ENCODE measurements around the gene ABCA8. TPM values are rescaled to one million over a fixed set of nuclear protein-coding genes. Genes with fewer than 3 reads are reported as not detected.
A peak's percentile ranks its signal among the peaks of the same experiment; 100 is the strongest.

Gene ABCA8
- total and polyA plus RNA-seq, 2 of the 8 experiments (the other 6 are each of a cell fraction or from before 2014, with no cell fraction given) = not detected

DNA sequence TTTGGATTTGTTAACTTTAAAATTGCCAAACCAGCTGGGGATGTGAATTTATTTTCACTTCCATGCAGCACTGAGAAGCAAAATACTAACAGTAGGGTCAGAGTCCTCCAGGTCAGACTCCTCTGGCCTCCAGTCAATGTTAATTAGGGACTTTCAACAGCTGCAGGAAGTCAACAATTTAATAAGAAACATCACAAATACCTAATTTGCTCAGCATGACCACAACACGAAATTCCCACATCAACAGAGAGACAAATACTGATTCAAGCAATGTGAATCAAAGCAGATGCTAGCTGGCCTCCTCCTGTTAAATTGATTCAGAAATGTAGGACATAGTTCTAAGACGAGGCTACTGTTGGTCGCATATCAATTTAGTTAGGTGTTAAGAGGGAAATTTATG, 111.7 kb downstream of the ABCA8 start:
- Histone ChIP-seq H3K23me2 (ENCODE audit: low read depth, low read length) (no peaks in the 10 kb centered on the region), H3K36me3 (ENCODE audit: control insufficient read depth in 2 of 4, insufficient read depth in 4 of 4, low read length in 3 of 4) (no peaks in the 10 kb centered on the region), H3K18ac (ENCODE audit: extremely low read depth, low read length) (no peak overlapping the region), H3K27me3 (replicated peaks in 1 of 4; ENCODE audit: control insufficient read depth in 3 of 4, extremely low read depth in 1 of 4, insufficient read depth in 3 of 4, low read length in 3 of 4) (no peaks in the 10 kb centered on the region), H3K4me2 (ENCODE audit: insufficient read depth in 1 of 2, low read depth in 2 of 2, low read length in 2 of 2) (no peak overlapping the region), H4K5ac (ENCODE audit: insufficient read length, low read depth, low read length) (no peak overlapping the region), H2BK20ac (ENCODE audit: low read length) (no peak overlapping the region), H3K79me1 (ENCODE audit: low read depth, low read length) (no peaks in the 10 kb centered on the region), H2BK12ac (ENCODE audit: low read depth, low read length) (no peak overlapping the region), H3K27ac (ENCODE audit: low read depth, low read length) (no peak overlapping the region), H3K9ac (replicated peaks in 1 of 4; ENCODE audit: extremely low read depth in 1 of 4, low read depth in 3 of 4, low read length in 3 of 4) (no peak overlapping the region), H2BK120ac (replicated peaks; ENCODE audit: low read depth, low read length) (no peak overlapping the region), H4K8ac (ENCODE audit: extremely low read depth, insufficient read depth, low read length) (no peak overlapping the region), H2AK5ac (ENCODE audit: low read depth, low read length) (no peak overlapping the region), H2AFZ (ENCODE audit: low read length) (0 out of 2 replicates have a peak overlapping the region, but pooled peaks have one; percentile 28), H3K4me3 (ENCODE audit: extremely low read depth in 1 of 4, insufficient read depth in 2 of 4, low read depth in 3 of 4, low read length in 4 of 4) (no peak overlapping the region), H3K9me3 (ENCODE audit: insufficient read depth in 2 of 2, low read depth in 1 of 2, low read length in 1 of 2) (no peaks in the 10 kb centered on the region), H4K20me1 (replicated peaks in 1 of 2; ENCODE audit: control insufficient read depth in 1 of 2, insufficient read depth in 2 of 2, low read length in 2 of 2) (no peaks in the 10 kb centered on the region), H3K4me1 (replicated peaks in 1 of 4; ENCODE audit: control insufficient read depth in 3 of 4, insufficient read depth in 4 of 4, low read length in 3 of 4) (no peaks in the 10 kb centered on the region), H3K23ac (ENCODE audit: insufficient read length) (no peak overlapping the region), H3K14ac (ENCODE audit: insufficient read length) (no peak overlapping the region), H2BK15ac (ENCODE audit: low read length) (no peak overlapping the region), H3K56ac (replicated peaks; ENCODE audit: insufficient read length, low read depth, low read length) (no peak overlapping the region), H3K79me2 (ENCODE audit: control insufficient read depth in 1 of 2, insufficient read depth in 2 of 2, low read length in 2 of 2) (no peaks in the 10 kb centered on the region), H3K4ac (replicated peaks; ENCODE audit: insufficient read length, low read depth, low read length) (no peak overlapping the region), H4K91ac (replicated peaks; ENCODE audit: insufficient read length, low read length) (no peak overlapping the region), H2BK5ac (ENCODE audit: low read depth, low read length) (no peak overlapping the region)
- CTCF ChIA-PET (ENCODE audit: partially characterized antibody) = interaction anchor here (1.1 kb wide), 1 partner anchor 66 kb away, joined by 3 read pairs; no protein-coding TSS in a partner anchor
- TF ChIP-seq GABPA (IDR thresholded peaks at IDR 0.05; ENCODE audit: borderline replicate concordance, insufficient read depth, low read length) (no peak), HDAC2 (IDR thresholded peaks at IDR 0.05; ENCODE audit: borderline replicate concordance in 1 of 2, low read depth in 2 of 2, low read length in 2 of 2) (no peak), TCF12 (IDR thresholded peaks at IDR 0.05; ENCODE audit: low read depth, low read length) (no peak), JUND (IDR thresholded peaks at IDR 0.05; ENCODE audit: low read length) (no peak)
- TF ChIP-seq, protein P1, sequence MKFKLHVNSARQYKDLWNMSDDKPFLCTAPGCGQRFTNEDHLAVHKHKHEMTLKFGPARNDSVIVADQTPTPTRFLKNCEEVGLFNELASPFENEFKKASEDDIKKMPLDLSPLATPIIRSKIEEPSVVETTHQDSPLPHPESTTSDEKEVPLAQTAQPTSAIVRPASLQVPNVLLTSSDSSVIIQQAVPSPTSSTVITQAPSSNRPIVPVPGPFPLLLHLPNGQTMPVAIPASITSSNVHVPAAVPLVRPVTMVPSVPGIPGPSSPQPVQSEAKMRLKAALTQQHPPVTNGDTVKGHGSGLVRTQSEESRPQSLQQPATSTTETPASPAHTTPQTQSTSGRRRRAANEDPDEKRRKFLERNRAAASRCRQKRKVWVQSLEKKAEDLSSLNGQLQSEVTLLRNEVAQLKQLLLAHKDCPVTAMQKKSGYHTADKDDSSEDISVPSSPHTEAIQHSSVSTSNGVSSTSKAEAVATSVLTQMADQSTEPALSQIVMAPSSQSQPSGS (IDR thresholded peaks at IDR 0.05; ENCODE audit: low read length) = no peak
- POLR2A ChIA-PET (ENCODE audit: partially characterized antibody) = no interaction called here
- 58% methylated on average over 3 of the region's 3 CpGs; no CpG with 5 or more reads in 1 of the 2 experiments for WGBS, 2 experiments (ENCODE audit: extremely low coverage in 1 of 2, insufficient coverage in 1 of 2, insufficient read length in 1 of 2, insufficient replicate concordance in 2 of 2, low coverage in 1 of 2, low lambda C conversion rate in 2 of 2, missing lambda C conversion rate in 1 of 2)
- FAIRE-seq (no peak), DNase-seq (ENCODE audit: low read depth in 1 of 2, low spot score in 2 of 2) (no peak)
